Left cardiac atrium (tissue), 4 donors: ENCODE results near the gene ATP11C. TPM values are rescaled to one million over a fixed set of nuclear protein-coding genes. Genes with fewer than 3 reads are reported as not detected.

Experiments
- ATAC-seq, 2 donors: fragments of 200-7000 bp; cut with Tn5 transposase; one replicate each; pipeline ENCODE4 v1.9.1; 2020; ENCODE audit warnings: mild to moderate bottlenecking in 2 of 2, moderate library complexity in 2 of 2
- DNase-seq: peaks from one replicate; pipeline ENCODE4 v3.0.0-alpha.2; 2020
- intact Hi-C, 2 donors: fragments of 100-400 bp; cut with DNase I; formaldehyde crosslinking; loops; one replicate each; pipeline versions ENCODE4 v1.14.1 to v1.15.1; 2022 to 2023
- total RNA-seq, 2 donors: library from RNA; stranded (reverse); fragmentation: NEBNext Ultra II Directional; extraction: Animal tissue kit (Norgen Biotek cat#: 25700); gene quantifications; one replicate each; pipeline ENCODE4 v1.2.1, GENCODE V29; 2021
- donor health status: DM: no; HTN: yes; CAD: no.
- donor health status: DM: no; HTN: yes; CAD: no; lungs with severe emphysema.
- donor health status: DM: yes; HTN: yes; CAD: no.
- donor health status: Dilated cardiomyopathy.

The ATP11C gene
- total RNA-seq, 2 donors from 2014 or later = 7.2 to 10.9 TPM

- no peak for DNase-seq
- ATAC-seq = no peak
- intact Hi-C loops = no loop called here
Measured at GRCh38 chrX:139826065-139827044, 106.5 kb downstream of the ATP11C start.

- no peak for DNase-seq
- intact Hi-C loops = no loop called here
- ATAC-seq = no peak
Measured at GRCh38 chrX:139825618-139826017, 107.2 kb downstream of the ATP11C start.

DNA sequence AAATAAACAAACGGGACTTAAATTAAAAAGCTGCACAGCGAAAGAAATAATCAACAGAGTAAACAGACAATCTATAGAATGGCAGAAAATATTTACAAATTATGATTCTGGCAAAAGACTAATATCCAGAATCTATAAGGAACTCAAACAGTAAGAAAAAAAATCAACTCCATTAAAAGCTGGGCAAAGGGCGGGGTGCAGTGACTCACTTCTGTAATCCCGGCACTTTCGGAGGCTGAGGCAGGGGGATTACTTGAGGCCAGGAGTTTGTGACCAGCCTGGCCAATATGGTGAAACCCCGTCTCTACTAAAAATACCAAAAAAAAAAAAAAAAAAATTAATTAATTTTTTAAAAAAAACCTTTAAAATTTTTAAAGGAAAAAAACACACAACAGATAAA is 109.0 kb downstream of the ATP11C start:
- DNase-seq (peak; percentile 33), ATAC-seq (no peak)
- intact Hi-C loops = no loop called here

GRCh38 chrX:139820358-139820984 is 112.4 kb downstream of the ATP11C start:
- no peak for ATAC-seq
- intact Hi-C loops = no loop called here

DNA sequence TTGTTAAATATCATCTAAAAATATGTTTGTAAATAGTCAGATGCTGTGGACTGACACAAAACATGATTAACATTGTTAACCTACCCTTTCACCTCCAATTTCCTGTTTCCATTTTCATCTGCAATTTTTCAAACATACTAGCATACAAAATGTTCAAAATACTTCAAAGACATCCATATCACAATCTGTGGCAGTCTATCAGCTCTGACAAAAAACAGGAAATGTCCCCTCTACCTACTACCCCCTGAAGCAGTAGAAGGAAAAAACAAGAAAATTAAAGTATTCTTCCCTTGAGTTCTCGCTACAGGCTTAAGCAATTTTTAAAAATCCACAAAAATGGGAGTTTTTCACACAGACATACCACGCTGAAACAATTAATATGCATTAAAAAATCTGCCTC is 116.6 kb downstream of the ATP11C start:
- ATAC-seq (no peak), DNase-seq (no peak)
- intact Hi-C loops = no loop called here

More at GRCh38 chrX:139820358-139820984, 112.4 kb downstream of the ATP11C start:
- no peak for DNase-seq

- intact Hi-C loops = no loop called here
- DNase-seq (no peak), ATAC-seq (no peak)
Measured at GRCh38 chrX:139815771-139816170, 117.1 kb downstream of the ATP11C start.

- no peak for DNase-seq
- intact Hi-C loops = no loop called here
- no peak for ATAC-seq
Measured at GRCh38 chrX:139811942-139812629, 120.8 kb downstream of the ATP11C start.

DNA sequence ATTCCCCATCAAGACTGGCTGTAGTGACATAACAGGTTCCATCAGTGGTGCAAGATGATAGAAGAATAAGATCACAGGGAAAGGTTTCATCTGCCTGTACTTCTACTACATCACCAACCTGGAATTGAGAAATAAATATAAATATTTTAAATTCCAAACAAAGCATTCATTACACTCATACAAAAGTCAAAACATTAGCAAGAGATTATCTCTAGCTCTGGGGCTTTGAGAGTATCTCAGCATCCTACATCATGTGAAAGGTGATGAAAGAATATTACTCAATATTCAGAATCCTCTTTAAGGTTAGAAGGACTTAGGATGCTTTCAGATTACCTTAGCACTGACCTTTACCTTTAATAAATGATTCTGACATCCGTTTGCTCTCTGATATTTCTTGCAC is 128.4 kb downstream of the ATP11C start:
- DNase-seq (no peak), ATAC-seq (peak in 1 of 2 donors; percentile 67)
- intact Hi-C loops = no loop called here

DNA sequence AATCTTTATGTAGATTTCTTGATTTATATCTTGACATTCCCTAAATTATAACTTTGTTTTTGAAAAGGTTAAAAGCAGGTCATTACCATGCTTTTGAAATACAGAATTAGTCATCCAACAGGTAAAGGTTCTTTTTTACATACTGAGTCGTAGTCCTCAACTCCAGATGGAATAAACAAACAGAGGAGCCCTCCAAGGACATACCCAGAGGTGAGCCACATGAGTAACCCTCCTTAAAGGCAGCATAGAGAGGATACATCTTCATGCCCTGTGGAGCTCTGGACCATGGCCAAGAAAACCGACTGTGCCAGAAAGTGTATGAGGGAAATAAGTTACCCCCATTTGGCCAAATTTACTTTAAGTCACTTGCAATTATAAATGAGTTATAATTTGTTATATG is 129.6 kb downstream of the ATP11C start:
- ATAC-seq (no peak), DNase-seq (no peak)
- intact Hi-C loops = no loop called here

- intact Hi-C loops = no loop called here
- no peak for ATAC-seq
- DNase-seq = no peak
Measured at GRCh38 chrX:139802048-139802447, 130.8 kb downstream of the ATP11C start.

DNA sequence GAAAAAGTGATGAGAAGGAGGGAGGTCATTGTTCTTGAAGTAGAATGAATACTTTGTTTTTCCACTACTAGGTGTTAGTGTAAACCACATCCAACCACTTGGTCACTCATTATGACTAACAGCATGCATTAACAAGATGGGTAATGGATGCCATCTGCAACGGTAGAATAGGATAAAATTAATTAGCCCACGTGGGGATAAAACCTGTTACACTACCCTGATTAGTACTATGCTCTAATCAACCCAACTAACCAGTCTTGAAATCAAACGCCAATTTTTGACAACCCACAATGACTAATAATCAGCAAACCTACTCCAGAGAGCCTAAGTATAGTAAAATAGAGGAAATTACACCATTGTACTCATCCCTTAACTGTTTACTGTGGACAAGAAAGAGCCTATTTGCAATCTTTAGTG is 131.4 kb downstream of the ATP11C start:
- intact Hi-C loops = no loop called here
- no peak for DNase-seq
- no peak for ATAC-seq

DNA sequence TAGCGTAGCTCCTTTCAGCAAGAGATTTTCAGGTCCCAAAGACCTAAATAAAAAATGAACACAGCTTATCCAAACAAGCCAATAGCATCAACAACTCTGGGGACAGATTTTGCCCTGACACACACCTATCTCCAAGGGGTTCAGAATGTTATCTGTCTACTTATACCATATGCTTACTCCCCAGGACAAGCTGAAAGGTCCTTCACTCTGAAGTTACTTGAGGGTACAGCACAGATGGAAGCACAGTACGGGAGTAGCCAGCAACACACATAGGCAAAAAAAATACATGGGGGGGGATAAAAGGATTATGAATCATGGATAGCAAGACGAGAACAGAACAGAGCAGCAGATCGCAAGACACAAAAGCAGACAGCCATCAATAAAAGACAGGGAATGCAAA is 134.2 kb downstream of the ATP11C start:
- intact Hi-C loops = no loop called here
- no peak for ATAC-seq

GRCh38 chrX:139795196-139795595 is 137.7 kb downstream of the ATP11C start:
- ATAC-seq = no peak
- intact Hi-C loops = no loop called here
- no peak for DNase-seq

More for the DNA sequence above, 134.2 kb downstream of the ATP11C start:
- no peak for DNase-seq

DNA sequence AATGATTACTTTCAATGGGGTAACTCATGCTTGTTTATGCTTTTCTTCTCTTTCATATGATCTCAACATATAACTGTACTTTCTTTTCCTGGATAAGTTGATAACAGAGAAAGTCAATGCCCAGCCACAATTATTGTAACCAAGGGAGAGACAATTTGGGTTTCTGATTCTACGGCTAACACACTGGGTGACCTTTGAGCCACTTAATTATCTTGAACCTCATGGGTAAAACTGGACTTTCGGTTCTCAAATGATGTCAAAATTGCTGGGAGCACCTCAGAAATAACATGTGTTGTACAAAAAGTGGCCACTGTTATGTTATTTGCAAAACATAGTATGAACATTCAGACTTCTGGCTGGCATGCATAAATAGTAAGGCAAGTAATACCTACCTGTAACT is 145.3 kb downstream of the ATP11C start:
- DNase-seq (no peak), ATAC-seq (no peak)
- intact Hi-C loops = no loop called here

DNA sequence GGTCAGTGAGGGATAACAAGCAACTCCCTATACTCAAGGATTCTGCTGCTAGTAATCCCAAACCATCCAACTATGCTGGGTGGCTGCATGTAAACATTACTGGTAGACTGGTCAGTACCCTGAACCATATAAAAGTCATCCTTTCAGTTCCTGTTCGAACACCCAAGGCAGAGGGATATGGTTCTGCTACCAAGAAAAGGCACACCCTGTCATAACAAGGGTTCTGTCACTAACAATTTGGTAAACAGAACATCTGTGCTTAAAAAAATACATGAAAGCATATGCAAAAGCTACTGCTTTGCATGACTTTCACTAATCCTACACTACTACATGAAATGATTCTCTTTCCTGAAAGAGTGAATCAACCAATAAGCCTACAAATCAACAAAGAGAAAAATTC is 148.0 kb downstream of the ATP11C start:
- DNase-seq = no peak
- intact Hi-C loops = no loop called here
- ATAC-seq = no peak

DNA sequence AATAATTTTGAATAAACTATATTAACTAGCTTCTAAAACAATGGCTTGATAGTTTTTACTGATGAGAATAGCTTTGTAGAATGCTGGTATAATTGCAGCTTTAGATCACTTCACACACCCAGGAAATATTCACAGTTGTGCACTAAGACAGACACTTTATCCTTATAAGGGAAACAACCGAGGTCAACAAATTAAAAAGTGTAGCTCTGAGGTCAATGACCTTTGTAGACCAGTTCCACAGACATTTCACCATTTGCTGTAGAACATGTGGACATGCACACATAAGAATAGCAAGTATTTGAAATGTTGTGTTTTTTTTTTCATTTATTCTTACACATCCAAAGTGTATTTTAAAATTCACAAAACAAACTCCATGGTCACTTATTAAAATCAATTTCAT is 148.9 kb downstream of the ATP11C start:
- intact Hi-C loops = no loop called here
- no peak for DNase-seq
- no peak for ATAC-seq

GRCh38 chrX:139783030-139783429 is 149.8 kb downstream of the ATP11C start:
- DNase-seq (no peak), ATAC-seq (no peak)
- intact Hi-C loops = no loop called here

- intact Hi-C loops = no loop called here
- no peak for ATAC-seq
- DNase-seq = no peak
Measured at GRCh38 chrX:139776599-139776998, 156.3 kb downstream of the ATP11C start.

DNA sequence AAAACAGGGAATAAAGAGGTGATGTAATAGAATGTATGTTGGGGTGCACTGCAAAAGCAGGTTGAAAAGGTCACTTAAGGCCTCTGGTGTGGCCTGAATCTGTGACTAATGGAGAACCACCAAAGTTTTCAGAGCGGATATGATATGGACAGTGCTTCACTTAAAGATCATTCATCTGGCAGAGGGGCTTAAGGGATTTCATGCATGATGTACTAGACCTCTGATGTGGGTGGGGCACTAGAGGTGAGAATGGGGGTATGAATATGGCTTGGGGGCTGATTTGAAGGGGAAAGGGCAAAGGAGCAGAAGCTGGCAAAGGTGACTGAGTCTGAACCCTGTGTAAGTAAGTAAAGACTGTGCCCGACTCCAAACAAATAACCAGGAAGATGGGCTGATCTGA is 162.5 kb downstream of the ATP11C start:
- DNase-seq (no peak), ATAC-seq (no peak)
- intact Hi-C loops = no loop called here

GRCh38 chrX:139766545-139766983 is 166.3 kb downstream of the ATP11C start:
- intact Hi-C loops = no loop called here
- DNase-seq (no peak), ATAC-seq (no peak)
